NCI-H146 treated with DMSO at 0.1 percent for 48 hours (cell line): Measurements from ENCODE around the gene TRPM8.
A peak's percentile ranks its signal among the peaks of the same experiment; 100 is the strongest.

Experiments
- DNase-seq: peaks from one replicate; lab custom pipeline; 2025; ENCODE audit not compliant: unreplicated experiment; lab: John Stamatoyannopoulos, UW

TRPM8 gene

DNA sequence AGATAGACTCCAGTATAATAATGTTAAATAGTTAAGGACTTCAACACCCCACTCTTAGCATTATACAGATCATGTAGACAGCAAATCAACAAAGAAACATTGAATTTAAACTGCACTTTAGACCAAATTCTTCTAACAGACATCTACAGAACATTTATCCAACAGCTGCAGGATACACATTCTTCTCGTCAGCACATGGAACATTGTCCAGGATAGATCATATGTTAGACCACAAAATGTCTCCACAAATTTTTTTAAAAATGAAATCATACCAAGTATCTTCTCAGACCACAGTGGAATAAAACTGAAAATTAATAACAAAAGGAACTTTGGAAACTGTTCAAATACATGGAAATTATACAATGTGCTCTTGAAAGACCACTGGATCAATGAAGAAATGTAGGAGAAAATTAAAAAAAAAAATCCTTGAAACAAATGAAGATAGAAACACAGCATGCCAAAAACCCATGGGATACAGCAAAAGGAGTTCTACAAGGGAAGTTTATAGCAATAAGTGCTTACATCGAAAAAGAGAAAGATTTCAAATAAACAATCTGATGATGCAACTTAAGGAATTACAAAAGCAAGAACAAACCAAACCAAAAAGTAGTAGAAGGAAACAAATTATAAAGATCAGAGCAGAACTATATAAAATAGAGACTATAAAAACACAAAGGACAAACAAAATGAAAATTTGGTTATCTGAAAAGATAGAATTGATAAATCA is 121.1 kb downstream of the TRPM8 start:
- no peak for DNase-seq

DNA sequence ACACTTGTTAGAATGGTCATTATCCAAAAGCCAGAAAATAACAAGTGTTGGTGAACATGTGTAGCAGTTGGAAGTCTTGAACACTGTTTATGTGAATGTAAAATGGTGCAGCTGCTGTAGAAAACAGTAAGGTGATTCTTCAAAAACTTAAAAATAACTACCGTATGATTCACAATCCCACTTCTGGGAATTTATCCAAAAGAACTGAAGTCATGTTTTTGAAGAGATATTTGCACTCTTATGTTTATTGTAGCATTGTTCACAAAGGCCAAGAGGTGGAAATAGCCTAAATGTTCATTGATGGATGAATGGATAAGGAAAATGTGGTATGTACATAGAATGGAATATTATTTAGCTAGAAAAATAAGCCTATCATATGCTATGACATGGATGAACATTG is 127.0 kb downstream of the TRPM8 start:
- no peak for DNase-seq

DNA sequence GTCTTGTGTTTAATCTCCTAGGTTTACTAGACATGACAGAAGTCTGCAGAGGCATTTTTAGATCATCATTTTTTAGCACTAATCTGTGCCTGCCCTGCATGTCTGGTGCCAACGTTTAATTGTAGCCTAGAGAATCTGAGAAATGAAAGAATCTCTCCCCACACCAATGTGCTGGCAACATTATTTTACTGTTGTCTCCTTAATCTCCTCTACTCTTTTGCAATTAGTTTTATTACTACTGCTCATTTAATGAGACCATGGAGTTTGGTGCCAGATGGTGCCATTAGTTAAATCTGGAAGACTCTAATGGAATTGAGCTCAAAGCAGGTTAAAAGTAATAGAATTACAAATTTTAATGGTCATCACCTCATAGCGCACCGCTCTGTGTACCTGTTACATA is 129.3 kb downstream of the TRPM8 start:
- DNase-seq, result no peak

DNA sequence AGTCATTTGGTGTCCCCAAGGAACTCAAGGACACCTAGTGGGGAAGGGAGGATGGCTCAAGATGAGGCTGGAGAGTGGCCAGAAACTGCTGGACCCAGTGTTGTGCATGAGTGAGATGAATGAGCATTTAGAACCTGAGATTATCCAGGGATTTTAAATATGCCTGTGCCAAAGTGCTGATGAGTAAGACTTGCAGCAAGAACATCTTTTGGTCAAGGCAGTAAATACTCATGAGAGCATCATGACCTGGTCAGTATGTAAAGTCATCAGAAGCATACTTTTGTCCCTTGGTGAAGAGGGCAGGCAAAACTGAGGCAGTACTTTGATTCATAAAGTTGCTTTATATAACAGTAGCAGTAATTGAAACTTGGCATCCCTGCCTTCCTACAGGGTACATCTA is 130.2 kb downstream of the TRPM8 start:
- DNase-seq, result no peak

DNA sequence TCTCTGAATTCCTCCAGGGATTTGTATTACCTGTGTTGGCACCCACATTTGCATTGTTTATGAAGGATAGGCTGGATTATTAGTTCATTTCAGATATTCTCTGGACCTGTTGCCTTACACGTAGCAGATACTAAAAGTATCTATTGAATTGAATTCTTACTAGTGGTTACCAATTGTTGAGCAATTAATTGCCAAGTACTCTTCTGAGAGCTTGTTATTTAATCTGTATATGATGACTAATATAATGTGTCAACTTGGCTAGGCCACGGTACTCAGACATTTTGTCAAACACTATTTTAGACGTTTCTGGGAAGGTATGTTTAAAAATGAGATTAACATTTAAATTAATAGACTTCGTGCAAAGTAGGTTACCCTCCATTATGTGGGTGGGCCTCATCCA is 130.9 kb downstream of the TRPM8 start:
- no peak for DNase-seq

- no peak for DNase-seq
Measured at GRCh38 chr2:234050455-234051135, 133.4 kb downstream of the TRPM8 start, which contains the start of gene SPP2. Gene SPP2 (plus strand): TSS chr2:234050702. CDS start chr2:234050787, 85 bp downstream.

GRCh38 chr2:234051374-234052070 is 134.3 kb downstream of the TRPM8 start:
- DNase-seq, result no peak

DNA sequence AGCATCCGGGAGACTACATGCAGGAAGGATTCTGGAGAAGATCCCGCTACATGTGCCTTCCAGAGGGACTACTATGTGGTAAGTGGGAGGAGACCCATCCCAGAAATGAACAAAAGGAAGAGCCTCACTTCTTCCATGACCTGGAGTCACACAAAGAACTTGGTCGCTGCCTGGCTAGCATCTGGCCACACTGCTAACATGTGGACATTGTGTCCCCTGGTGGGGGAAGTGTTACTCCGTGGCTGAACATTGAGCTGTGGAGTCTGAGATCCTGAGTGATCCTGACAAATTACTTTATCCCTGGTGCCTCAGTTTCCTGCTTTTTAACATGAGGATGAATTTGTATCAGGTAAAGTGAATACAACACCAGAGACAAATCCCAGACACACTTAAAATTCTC is 141.7 kb downstream of the TRPM8 start:
- no peak for DNase-seq

- DNase-seq, result peak; percentile 57
Measured at GRCh38 chr2:234060236-234060635, 143.1 kb downstream of the TRPM8 start.

DNA sequence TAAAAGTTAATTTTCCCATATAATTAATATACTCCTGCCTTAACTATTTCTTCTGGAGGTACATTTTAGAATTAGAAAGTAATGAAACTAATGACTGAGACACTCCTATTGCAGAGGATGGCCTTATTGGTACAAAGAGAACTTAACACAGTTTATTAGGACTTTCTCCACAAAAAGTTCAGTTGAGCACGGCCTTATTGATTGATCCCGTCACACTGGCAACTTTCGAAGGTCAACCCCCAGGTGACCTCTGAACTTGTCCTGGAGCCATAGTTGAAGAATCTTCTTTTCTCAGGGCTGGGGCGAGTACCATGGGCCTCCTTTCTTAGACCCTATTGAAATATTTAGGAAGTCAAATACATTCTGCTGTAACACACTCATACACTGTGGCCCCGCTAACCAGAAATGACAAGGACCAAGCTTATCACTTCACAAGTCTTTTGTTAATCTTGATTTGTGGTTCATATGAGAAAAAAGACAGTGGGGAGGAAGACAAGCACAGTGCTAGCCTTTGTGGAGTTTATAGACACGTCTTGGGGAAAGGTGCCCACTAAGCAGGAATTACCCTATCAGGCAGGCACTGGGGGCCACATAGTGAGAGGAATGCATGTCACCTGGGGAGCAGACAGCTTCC is 144.6 kb downstream of the TRPM8 start:
- no peak for DNase-seq

DNA sequence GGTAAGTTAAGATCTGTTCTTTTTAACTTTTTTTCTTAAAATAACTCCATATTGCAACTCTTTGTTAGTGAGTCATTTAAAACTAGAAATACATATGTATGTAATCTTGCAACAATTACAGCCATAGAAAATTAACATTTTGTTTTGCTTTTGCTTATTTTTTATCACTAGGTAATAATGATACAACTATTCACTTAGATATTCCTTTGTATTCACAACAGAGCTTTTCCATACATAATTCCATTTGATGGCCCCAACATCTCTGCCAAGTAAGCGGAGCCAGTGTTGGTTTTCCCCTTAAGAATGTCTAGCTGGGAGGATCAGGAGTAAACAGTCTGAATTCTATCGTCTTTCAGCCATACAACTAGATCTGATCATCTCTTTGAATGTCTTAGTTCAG is 149.4 kb downstream of the TRPM8 start:
- DNase-seq, result no peak
